Left colon (tissue), 2 donors: ENCODE measurements around the gene DERA. TPM values are rescaled to one million over a fixed set of nuclear protein-coding genes. Genes with fewer than 3 reads are reported as not detected.
"Not testable (repeated sequence)": the region's sequence is repeated elsewhere in the genome, so short reads cannot be mapped to it uniquely, and the experiment has no call there.

ENCODE experiments used
- ATAC-seq: fragments of 200-7000 bp; cut with Tn5 transposase; one replicate; pipeline ENCODE4 v1.9.1; 2020; ENCODE audit warnings: mild to moderate bottlenecking, moderate library complexity
- DNase-seq, 2 donors: peaks; one replicate each; pipeline ENCODE4 v3.0.0-alpha.2; 2020
- intact Hi-C, 2 donors: fragments of 100-400 bp; cut with DNase I in 1 of 2; cut with micrococcal nuclease in 1 of 2; formaldehyde crosslinking; loops; one replicate each; pipeline versions ENCODE4 v1.11.2 to v1.14.0; 2022; cut with DNase I, micrococcal nuclease
- total RNA-seq, 2 donors: library from RNA; stranded (reverse); fragmentation: NEBNext Ultra II Directional; extraction: Animal tissue kit (Norgen Biotek cat#: 25700); gene quantifications; one replicate each; pipeline ENCODE4 v1.2.1, GENCODE V29; 2021
- donor health status: DM: no; HTN: no; CAD: no.
- donor health status: DM: yes; HTN: yes; CAD: no.

DERA gene
- total RNA-seq, 2 donors from 2014 or later = 72.1 to 74.9 TPM

DNA sequence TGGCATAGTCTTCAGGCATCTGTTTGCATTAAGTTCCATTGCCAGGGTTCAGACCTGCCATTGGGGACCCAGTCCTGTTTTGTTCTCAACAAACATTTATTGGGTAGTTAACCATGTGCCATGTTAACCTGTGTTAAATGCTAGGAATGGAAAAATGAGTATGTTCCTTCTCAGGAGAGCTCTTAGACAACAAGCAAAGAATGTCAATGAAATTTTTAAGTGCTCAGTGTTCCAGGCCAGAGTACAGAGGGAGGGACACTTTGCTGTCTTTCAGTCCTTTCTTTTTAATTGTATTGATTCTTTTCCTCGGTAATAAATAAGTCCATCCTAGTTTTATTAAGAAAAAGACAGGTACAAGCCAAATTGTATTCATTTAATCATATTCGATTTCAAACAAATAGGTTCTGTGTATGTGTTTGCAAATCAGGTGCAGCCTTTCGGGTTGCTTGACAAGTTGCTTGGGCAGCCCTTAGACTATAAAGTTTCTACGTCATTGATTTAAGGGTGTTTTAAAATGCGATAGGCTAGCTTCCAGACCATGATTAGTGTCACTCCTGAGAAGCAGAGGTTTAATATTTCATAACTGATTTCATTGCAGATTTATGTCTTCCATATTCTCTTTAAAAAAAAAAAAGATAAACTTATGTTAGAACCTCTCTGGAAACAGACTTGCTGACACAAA lies 123.1 kb downstream of the DERA start:
- DNase-seq = no peak
- intact Hi-C loops = no loop called here
- ATAC-seq = no peak

DNA sequence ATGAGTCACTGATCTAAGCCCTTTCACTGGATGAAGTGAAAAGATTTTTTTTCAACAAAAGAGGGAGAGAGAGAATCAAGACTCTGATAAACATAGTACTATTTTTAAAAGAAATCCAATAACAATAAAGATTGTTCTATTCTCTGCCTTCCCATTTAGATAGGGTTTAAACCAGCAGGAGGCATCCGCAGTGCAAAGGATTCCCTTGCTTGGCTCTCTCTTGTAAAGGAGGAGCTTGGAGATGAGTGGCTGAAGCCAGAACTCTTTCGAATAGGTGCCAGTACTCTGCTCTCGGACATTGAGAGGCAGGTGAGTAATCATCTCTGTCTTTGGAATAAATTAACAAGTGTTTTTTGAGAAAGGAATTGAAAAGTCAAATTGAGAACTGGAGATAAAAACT lies 124.9 kb downstream of the DERA start:
- ATAC-seq (no peak), DNase-seq (no peak)
- intact Hi-C loops = no loop called here

DNA sequence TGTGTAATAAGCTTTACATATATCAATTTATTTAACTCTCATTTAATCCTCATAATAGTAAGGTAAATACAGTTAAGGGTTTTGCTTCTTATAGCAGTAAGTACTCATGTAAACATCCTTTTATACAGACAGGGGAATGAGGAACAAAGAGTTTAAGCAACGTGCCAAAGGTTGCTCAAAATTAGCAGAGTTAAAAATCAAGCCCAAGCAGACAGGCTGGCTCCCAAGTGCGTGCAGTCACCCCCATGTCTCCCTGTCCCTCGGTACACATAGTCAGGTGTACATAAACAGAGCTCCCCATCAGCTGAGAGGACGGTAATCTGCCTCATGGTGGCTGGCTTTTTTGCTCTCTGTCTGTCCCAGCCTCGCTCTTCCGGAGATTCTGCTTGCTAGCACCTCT lies 126.4 kb downstream of the DERA start:
- ATAC-seq (peak; percentile 71), DNase-seq (no peak)
- intact Hi-C loops = no loop called here

DNA sequence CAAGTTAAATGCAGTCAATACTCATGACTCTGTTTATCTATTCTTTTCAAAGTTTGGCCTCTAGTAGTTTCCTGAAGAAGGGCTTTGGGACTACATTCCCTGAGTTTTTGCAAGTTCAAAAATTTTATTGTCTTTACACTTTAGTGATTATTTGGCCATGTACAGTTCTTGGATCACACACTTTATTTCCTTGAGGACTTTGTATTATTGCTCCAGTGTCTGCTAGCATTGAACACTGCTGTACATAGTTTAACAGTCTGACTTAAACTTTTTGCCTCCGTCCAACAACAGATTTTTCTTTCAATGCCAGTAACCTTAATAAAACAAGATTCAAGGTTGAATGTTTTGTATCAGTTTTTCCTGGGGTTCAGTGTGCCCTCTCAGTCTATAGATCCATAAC lies 132.3 kb downstream of the DERA start:
- intact Hi-C loops = no loop called here
- no peak for DNase-seq
- ATAC-seq = peak; percentile 88

DNA sequence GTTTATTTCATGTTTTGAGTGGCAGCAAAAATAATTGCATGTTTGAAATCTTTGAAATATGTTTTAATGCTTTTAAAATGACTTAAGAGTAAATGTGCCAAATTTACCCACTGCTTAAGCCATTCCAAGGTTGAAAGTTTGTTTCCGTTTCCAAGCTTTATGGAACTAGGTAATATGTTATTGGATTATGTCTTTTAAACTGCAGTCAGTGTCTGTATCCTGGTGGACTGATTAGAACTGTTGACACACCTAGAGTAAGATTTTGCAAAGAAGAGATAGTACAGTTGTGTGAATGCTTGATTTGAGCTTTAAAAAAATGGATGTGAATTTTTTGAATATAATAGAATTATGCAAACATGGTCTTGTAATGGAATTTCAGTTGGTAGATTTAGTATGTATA lies 135.1 kb downstream of the DERA start:
- peak; percentile 84 for ATAC-seq
- intact Hi-C loops = no loop called here
- no peak for DNase-seq

DNA sequence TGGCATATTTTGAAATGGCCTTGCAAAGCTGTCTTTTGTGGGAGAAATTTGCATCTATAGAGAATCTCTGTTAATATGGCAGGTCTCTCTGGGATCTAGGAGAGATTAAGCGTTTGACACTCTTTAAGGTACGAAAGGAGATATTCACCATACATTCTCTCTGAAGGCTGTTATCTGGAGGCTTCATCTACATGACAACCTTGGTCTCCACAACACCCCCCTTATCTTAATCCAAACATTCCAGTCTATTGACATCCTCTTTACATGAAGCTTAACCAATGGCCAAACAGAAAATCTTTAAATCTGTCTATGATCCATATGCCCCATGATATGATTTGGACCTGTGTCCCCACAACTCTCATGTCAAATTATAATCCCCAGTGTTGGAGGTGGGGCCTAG lies 137.4 kb downstream of the DERA start:
- ATAC-seq (no peak), DNase-seq (no peak)
- intact Hi-C loops = no loop called here

DNA sequence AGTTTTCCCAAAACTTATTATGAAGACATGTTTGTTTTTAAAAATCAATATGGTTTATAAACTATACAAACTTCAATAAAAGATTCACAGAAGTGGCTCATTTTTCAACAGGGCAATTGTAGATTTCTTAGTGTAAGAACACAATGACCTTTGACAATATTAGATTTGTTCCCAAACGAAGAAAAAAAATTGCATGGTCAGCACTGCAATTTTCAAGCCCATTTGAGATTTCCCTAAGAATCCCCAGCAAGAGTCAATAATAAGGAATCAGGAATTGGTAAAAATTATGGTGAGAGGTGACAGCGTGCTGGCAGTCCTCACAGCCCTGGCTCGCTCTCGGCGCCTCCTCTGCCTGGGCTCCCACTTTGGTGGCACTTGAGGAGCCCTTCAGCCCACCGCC lies 145.8 kb downstream of the DERA start:
- no peak for DNase-seq
- intact Hi-C loops = no loop called here
- ATAC-seq = no peak

DNA sequence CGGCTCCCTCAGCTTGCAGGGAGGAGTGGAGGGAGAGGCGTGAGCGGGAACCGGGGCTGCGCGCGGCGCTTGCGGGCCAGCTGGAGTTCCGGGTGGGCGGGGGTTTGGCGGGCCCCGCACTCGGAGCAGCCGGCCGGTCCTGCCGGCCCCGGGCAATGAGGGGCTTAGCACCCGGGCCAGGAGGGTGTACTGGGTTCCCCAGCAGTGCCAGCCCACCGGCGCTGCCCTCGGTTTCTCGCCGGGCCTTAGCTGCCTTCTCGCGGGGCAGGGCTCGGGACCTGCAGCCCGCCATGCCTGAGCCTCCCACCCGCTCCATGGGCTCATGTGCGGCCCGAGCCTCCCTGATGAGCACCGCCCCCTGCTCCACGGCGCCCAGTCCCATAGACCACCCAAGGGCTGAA lies 146.2 kb downstream of the DERA start:
- ATAC-seq, intact Hi-C loops, DNase-seq: not testable (repeated sequence)

DNA sequence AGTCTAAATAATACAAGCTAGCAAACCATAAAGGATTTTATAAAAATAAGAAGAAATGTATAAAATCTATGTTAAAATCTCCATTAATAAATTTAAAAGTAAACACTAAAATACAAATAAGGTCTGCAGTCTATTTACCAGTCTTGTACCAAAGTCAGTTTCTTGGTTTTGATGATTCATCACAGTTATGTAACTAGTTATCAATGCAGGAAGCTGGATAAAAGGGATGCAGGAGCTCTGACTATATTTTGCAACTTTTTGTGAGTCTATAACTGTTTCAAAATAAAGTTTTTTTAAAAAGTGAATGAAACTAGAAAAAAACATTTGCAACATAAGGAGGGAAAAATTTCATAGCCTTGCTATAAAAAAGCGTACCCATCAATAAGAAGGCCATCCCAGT lies 151.5 kb downstream of the DERA start:
- ATAC-seq (no peak), DNase-seq (no peak)
- intact Hi-C loops = no loop called here

DNA sequence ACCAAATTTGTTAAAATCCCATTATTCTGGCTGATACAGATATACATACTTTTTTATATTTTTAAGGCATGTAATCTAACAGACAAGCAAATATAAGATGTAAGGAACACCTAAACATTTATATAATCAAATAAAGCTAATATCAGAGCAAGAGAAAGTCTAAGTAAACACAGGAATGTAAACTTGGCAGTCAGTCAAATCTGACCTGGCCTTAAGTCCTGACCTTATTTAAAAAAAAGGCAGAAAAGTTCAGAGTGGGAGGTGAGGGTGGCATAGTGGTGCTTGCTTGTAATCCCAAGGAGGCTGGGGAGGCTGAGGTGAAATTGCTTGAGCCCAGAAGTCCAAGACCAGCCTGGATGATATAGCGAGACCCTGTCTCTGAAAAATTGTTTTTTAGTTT lies 152.6 kb downstream of the DERA start:
- ATAC-seq = no peak
- no peak for DNase-seq
- intact Hi-C loops = no loop called here

DNA sequence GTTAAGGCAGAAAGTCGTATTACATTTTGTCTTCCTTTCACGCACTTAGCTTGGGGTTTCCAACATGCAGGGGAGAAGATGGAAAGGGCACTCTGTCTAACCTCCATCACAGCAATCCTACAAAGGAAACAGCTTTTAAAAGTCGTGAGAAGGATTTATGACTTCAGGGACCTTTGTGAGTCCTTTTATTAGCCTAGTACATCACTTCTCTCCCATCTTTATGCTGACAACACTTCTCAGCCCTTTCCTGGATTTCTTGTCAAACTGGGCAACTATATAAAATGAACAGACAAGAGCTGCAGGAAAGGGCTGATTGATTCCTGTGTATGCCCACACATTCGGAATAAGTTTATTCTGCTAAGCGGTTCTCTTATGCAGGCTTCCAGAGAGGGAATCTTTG lies 159.0 kb downstream of the DERA start:
- no peak for ATAC-seq
- DNase-seq = no peak
- intact Hi-C loops = no loop called here

DNA sequence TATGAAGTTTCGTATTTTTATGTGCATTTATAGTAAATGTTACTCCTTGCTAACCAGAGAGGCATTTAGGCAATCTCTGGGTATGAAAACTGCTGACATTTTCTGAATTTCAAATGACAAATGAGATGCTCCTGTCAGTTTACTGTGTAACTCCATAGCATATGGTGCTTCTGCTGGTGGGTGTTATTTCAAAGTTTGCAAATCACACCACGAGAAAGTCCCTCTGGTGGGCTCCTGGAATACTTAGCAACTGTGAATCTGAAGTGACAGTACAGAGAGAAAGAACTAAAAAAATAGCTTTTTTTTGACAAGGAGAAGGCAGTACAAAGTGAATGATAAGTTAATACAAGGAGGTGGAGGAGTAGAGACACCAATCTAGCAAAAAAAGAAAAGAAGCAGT lies 161.5 kb downstream of the DERA start:
- ATAC-seq = no peak
- no peak for DNase-seq
- intact Hi-C loops = no loop called here

DNA sequence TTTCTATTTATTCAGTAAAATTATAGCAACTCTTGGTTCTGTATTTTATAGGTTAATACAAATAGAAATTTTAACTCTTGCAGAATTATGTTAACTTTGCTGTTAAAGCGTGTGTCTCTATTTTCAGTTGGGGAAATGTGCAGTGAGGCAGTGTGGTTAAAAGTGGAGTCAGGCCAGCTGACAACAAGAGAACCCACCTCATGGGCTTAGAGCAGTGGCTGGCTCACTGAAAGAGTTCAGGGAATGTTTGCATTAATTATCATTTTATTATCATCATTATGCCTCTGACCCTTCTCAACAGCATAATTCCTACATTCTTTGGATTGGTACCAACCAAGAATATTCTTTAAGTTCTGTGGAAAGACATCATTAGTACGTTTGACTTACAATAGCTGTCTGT lies 163.8 kb downstream of the DERA start:
- DNase-seq (no peak), ATAC-seq (no peak)
- intact Hi-C loops = no loop called here

DNA sequence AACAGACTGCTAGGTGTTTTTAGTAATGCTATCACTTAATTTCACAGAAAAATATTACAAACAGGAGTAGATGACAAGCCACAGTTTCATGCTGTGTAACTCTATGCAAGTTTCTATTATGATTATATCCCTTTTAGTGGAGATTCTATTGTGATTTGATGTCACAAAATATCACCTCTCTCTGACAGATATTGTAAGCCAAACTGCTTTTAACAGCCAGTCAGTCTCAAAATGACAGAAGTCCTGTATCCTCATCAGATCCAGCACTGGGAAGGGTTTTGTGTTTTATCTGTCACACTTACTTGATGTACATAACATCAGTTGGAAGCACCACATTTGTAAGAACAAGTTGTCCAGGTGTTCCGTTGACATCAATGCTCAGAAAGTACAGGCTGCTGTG lies 164.8 kb downstream of the DERA start:
- no peak for ATAC-seq
- intact Hi-C loops = no loop called here

DNA sequence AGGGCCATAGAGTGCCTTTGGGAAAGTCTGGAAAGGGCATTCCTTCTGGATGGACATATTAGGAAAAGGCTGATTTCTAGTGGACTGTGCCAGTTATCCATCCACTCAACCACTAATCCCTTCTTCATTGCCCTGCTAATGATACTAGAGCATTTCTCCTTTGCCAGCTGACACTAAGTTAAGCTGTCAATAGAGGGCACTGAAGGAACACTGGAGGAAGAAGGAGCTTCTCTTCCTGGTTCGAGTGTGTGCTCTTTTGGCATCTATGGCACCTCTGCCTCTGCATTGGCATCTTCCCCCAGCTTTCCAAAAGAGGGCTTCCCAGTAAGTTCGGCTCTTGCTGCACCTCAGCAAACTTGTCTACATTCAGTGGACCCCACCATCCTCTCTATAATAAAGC lies 165.4 kb downstream of the DERA start:
- intact Hi-C loops = no loop called here
- ATAC-seq (peak; percentile 92), DNase-seq (no peak)

More for the DNA sequence above, 164.8 kb downstream of the DERA start:
- no peak for DNase-seq

DNA sequence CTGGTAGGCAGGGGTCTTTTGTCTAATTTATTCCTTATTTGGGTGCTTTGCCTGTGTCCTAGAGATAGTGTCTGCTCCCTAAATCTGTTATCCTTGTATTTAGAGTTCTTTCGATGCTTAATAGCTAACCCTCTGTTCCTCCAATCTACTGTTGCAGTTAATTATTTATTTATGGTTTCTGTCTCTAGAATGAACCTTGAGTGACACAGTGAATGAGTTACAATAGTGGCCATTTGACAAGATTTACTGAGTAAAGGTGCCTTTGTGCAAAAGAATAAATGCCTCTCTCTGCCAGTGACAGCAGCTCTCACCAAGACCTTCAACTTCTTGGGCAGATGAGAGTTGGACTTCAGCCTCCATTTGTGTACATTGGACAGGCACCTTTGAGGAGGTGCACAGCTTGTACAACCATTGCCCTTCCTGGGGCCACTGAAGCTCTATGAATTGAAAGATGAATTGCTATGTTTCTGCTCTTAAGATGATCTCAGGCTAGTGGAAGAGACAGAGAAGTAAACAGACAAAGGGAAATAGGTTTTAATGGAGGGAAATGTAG lies 165.9 kb downstream of the DERA start:
- intact Hi-C loops = no loop called here
- DNase-seq = peak in 1 of 2 donors; percentile 10
- peak; percentile 97 for ATAC-seq

DNA sequence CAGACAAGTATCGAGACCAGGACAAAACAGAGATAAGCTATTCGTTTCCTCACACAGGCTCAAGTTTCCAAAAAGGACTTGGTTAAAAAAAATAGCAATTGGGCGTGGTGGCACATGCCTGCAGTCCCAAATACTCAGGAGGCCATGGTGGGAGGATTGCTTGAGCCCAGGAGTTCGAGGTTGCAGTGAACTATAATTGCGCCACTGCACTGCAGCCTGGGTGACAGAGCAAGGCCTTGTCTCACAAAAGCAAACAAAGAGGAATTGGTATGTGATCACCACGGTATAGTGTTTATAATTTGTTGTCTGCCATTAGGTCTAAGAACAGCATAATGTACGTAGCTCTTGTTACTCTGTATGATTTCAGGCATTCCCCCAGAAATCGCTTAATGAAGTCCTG lies 175.3 kb downstream of the DERA start:
- intact Hi-C loops = no loop called here
- ATAC-seq = no peak
- DNase-seq = no peak

DNA sequence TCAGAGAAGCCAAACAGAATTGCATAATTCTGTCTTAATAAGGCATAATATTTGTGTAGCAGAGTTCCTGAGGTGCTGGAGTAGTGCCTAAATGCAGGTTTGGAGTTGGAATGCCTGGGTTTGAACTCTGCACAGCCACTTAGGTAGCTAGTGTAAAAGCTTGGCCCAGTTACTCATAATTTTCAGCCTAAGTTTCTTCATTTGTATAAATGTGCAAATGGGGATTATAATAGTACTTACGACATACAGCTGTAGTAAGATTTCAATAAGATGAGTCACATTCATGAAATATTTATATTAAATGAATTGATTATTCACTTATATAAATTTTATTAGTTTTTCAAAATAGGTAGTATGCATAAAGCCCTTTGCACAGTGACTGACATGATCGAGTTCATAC lies 175.8 kb downstream of the DERA start:
- ATAC-seq = no peak
- intact Hi-C loops = no loop called here
- no peak for DNase-seq
